Liver (tissue), 9 donors: ENCODE results near the gene SP110. TPM values are rescaled to one million over a fixed set of nuclear protein-coding genes. Genes with fewer than 3 reads are reported as not detected.
"Not testable (repeated sequence)": the region's sequence is repeated elsewhere in the genome, so short reads cannot be mapped to it uniquely, and the experiment has no call there.

Source experiments
- DNase-seq: peaks from one replicate; pipeline ENCODE4 v3.0.0-alpha.2; 2017; ENCODE audit warnings: low spot score
- H3K27ac ChIP-seq, 2 donors: one replicate each; pipeline ENCODE4 v1.7.0; 2013; ENCODE audit warnings: inconsistent platforms in 2 of 2, low read length in 2 of 2, control low read depth in 1 of 2, low read depth in 1 of 2, mild to moderate bottlenecking in 1 of 2
- H3K27me3 ChIP-seq, 4 donors: one replicate each; pipeline versions ENCODE4 v1.6.1 to v1.7.0; 2013; ENCODE audit warnings: low read length in 3 of 4, inconsistent platforms in 1 of 4, mild to moderate bottlenecking in 1 of 4, moderate library complexity in 1 of 4; ENCODE audit not compliant: control insufficient read depth in 4 of 4, insufficient read depth in 4 of 4
- H3K36me3 ChIP-seq, 4 donors: one replicate each; pipeline versions ENCODE4 v1.6.1 to v1.7.0; 2013; ENCODE audit warnings: low read length in 3 of 4, mild to moderate bottlenecking in 3 of 4, low read depth in 1 of 4, moderate library complexity in 1 of 4; ENCODE audit not compliant: control insufficient read depth in 4 of 4, insufficient read depth in 3 of 4
- H3K4me1 ChIP-seq, 4 donors: one replicate each; pipeline versions ENCODE4 v1.6.1 to v1.7.0; 2013; ENCODE audit warnings: low read length in 3 of 4, mild to moderate bottlenecking in 3 of 4, moderate library complexity in 1 of 4; ENCODE audit not compliant: control insufficient read depth in 4 of 4, insufficient read depth in 4 of 4
- H3K4me3 ChIP-seq, 3 donors: one replicate each; pipeline versions ENCODE4 v1.6.1 to v1.7.0; 2013; ENCODE audit warnings: low read length in 3 of 3, control low read depth in 1 of 3, low read depth in 1 of 3, mild to moderate bottlenecking in 1 of 3
- H3K9ac ChIP-seq, 2 donors: one replicate each; pipeline ENCODE4 v1.7.0; 2013; ENCODE audit warnings: low read length in 2 of 2, mild to moderate bottlenecking in 2 of 2, moderate library complexity in 2 of 2, control low read depth in 1 of 2, low read depth in 1 of 2
- H3K9me3 ChIP-seq, 4 donors: one replicate each; pipeline versions ENCODE4 v1.6.1 to v1.7.0; 2013; ENCODE audit warnings: low read length in 3 of 4; ENCODE audit not compliant: control insufficient read depth in 4 of 4
- CTCF ChIP-seq: fragments of 150-350 bp; IDR thresholded peaks from 2 replicates; pipeline ENCODE4 v1.5.1; 2017; ENCODE audit warnings: improper control_type of control experiment, low read depth, low read length; ENCODE audit not compliant: missing input control
- FOXA1 ChIP-seq: IDR thresholded peaks from 2 replicates; pipeline ENCODE4 v1.6.1; 2016; ENCODE audit warnings: antibody characterized with exemption
- GABPA ChIP-seq, 2 donors: IDR thresholded peaks in 1 of 2; conservative IDR thresholded peaks in 1 of 2; 2 replicates each; pipeline ENCODE4 v1.6.1; 2016; ENCODE audit warnings: antibody characterized with exemption in 2 of 2, mild to moderate bottlenecking in 1 of 2, moderate library complexity in 1 of 2
- MAX ChIP-seq: IDR thresholded peaks from 2 replicates; pipeline ENCODE4 v1.6.1; 2016; ENCODE audit warnings: antibody characterized with exemption
- RAD21 ChIP-seq, 2 donors: IDR thresholded peaks; 2 replicates each; pipeline ENCODE4 v1.6.1; 2016; ENCODE audit warnings: antibody characterized with exemption in 2 of 2, mild to moderate bottlenecking in 2 of 2
- REST ChIP-seq: IDR thresholded peaks from 2 replicates; pipeline ENCODE4 v1.6.1; 2016; ENCODE audit warnings: antibody characterized with exemption, mild to moderate bottlenecking
- RXRA ChIP-seq, 2 donors: IDR thresholded peaks; 2 replicates each; pipeline ENCODE4 v1.6.1; 2017 to 2018; ENCODE audit warnings: antibody characterized with exemption in 2 of 2, mild to moderate bottlenecking in 1 of 2
- SP1 ChIP-seq: IDR thresholded peaks from 2 replicates; pipeline ENCODE4 v1.6.1; 2018; ENCODE audit warnings: antibody characterized with exemption, mild to moderate bottlenecking
- TAF1 ChIP-seq: conservative IDR thresholded peaks from 2 replicates; pipeline ENCODE4 v1.6.1; 2016; ENCODE audit warnings: antibody characterized with exemption, mild to moderate bottlenecking
- YY1 ChIP-seq: IDR thresholded peaks from 2 replicates; pipeline ENCODE4 v1.6.1; 2016; ENCODE audit warnings: antibody characterized with exemption, mild to moderate bottlenecking
- WGBS: extraction: QIAGEN DNeasy Blood & Tissue Kit; methylation state at CpG from one replicate; pipeline ENCODE4 v1.1.7; 2013; 5-methylcytosine and 5-hydroxymethylcytosine counted together
- polyA plus RNA-seq, 2 donors: library from polyadenylated mRNA; stranded (reverse) in 1 of 2; unstranded in 1 of 2; fragments of 200-250 nt in 1 of 2; fragments of >200 nt in 1 of 2; fragmentation: Nextera tagmentation in 1 of 2; extraction: Ambion mirVana in 1 of 2; gene quantifications; one replicate each; pipeline versions ENCODE4 v1.2.1 to v1.2.3, GENCODE V29; 2013 to 2015
- total RNA-seq, 2 donors: library from RNA; depleted of rRNA; stranded (reverse); fragments of >200 nt; gene quantifications; one replicate each; pipeline ENCODE4 v1.2.3, GENCODE V29; 2014
- TF ChIP-seq, protein P1 (sequence below): IDR thresholded peaks from 2 replicates; pipeline ENCODE4 v1.6.1; 2016; ENCODE audit warnings: antibody characterized with exemption
- TF ChIP-seq, protein P2 (sequence below): IDR thresholded peaks from 2 replicates; pipeline ENCODE4 v1.6.1; 2016; ENCODE audit warnings: antibody characterized with exemption
- donor health status: healthy.
- donor health status: healthy.
- donor health status: healthy.
- donor health status: healthy.
- donor health status: healthy.

SP110 gene
- total and polyA plus RNA-seq, 4 donors: 5.3 to 15.4 (median 8.2) TPM

- Histone ChIP-seq H3K27ac (no peak overlapping the region), H3K9ac (no peak overlapping the region), H3K9me3 (no peaks in the 10 kb centered on the region), H3K4me1 (peaks cover 0 to 4% (median 2%) of the 10 kb centered on the region in 4 donors), H3K4me3 (no peak overlapping the region), H3K27me3 (no peaks in the 10 kb centered on the region), H3K36me3 (no peaks in the 10 kb centered on the region)
- DNase-seq: no peak
- TF ChIP-seq CTCF (no peak), MAX (no peak), REST (no peak), SP1 (no peak), YY1 (no peak), TAF1 (no peak)
- TF ChIP-seq, protein P1, sequence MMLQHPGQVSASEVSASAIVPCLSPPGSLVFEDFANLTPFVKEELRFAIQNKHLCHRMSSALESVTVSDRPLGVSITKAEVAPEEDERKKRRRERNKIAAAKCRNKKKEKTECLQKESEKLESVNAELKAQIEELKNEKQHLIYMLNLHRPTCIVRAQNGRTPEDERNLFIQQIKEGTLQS: no peak
Measured at GRCh38 chr2:230224458-230224857, 4.7 kb upstream of the SP110 start.

- H3K4me3 ChIP-seq, H3K36me3 ChIP-seq, H3K27ac ChIP-seq, H3K9me3 ChIP-seq, H3K27me3 ChIP-seq, DNase-seq, H3K9ac ChIP-seq: not testable (repeated sequence)
- peaks cover 0 to 15% (median 7%) of the 10 kb centered on the region in 4 donors for H3K4me1 ChIP-seq
- WGBS: 80% methylated on average over 4 of the region's 4 CpGs
Measured at GRCh38 chr2:230222829-230223228, 3.0 kb upstream of the SP110 start.

GRCh38 chr2:230221493-230221892 lies 1.7 kb upstream of the SP110 start:
- Histone ChIP-seq H3K27me3 (no peaks in the 10 kb centered on the region), H3K4me1 (peaks cover 0 to 15% (median 7%) of the 10 kb centered on the region in 4 donors)
- 97% methylated on average over 4 of the region's 4 CpGs for WGBS

More at GRCh38 chr2:230221493-230221892, 1.7 kb upstream of the SP110 start:
- no peaks in the 10 kb centered on the region for H3K9me3 ChIP-seq
- no peak overlapping the region for H3K4me3 ChIP-seq
- DNase-seq: no peak
- H3K36me3 ChIP-seq: peaks cover 0 to 2% (median under 1%) of the 10 kb centered on the region in 4 donors
- no peak overlapping the region for H3K9ac ChIP-seq
- TF ChIP-seq GABPA (IDR thresholded peaks at IDR 0.05 in 1 of 2, conservative IDR thresholded peaks at IDR 0.05 in 1 of 2): no peak
- TF ChIP-seq CTCF: no peak
- TF ChIP-seq FOXA1: no peak
- TF ChIP-seq MAX: no peak
- TF ChIP-seq RAD21 (IDR thresholded peaks at IDR 0.05): no peak
- TF ChIP-seq RXRA (IDR thresholded peaks at IDR 0.05): no peak
- TF ChIP-seq, protein P2, sequence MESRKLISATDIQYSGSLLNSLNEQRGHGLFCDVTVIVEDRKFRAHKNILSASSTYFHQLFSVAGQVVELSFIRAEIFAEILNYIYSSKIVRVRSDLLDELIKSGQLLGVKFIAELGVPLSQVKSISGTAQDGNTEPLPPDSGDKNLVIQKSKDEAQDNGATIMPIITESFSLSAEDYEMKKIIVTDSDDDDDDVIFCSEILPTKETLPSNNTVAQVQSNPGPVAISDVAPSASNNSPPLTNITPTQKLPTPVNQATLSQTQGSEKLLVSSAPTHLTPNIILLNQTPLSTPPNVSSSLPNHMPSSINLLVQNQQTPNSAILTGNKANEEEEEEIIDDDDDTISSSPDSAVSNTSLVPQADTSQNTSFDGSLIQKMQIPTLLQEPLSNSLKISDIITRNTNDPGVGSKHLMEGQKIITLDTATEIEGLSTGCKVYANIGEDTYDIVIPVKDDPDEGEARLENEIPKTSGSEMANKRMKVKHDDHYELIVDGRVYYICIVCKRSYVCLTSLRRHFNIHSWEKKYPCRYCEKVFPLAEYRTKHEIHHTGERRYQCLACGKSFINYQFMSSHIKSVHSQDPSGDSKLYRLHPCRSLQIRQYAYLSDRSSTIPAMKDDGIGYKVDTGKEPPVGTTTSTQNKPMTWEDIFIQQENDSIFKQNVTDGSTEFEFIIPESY: no peak
- H3K27ac ChIP-seq: no peak overlapping the region
